Measurements from ENCODE around the gene SPATA31D4.

The SPATA31D4 gene

DNA sequence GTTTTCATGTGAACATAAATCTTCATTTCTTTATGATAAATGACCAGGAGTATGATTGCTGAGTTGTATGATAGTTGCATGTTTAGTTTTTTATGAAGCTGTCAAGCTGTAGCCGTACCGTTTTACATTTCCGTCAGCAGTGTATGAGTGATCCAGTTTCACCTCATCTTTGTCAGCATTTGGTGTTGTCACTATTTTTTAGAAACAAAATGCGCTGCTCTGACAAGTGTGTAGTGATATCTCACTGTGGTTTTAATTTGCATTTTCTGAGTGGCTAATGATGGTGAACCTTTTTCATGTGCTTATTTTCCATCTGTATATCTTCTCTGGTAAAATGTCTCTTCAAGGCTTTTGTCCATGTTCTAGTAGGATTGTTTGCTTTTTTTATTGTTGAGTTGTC is 53.7 kb downstream of the SPATA31D4 start:
- DNase-seq (ENCODE audit: low read depth) = no peak
- H3K4me3 ChIP-seq (ENCODE audit: low read length) = no peak overlapping the region
- TF ChIP-seq, protein P1, sequence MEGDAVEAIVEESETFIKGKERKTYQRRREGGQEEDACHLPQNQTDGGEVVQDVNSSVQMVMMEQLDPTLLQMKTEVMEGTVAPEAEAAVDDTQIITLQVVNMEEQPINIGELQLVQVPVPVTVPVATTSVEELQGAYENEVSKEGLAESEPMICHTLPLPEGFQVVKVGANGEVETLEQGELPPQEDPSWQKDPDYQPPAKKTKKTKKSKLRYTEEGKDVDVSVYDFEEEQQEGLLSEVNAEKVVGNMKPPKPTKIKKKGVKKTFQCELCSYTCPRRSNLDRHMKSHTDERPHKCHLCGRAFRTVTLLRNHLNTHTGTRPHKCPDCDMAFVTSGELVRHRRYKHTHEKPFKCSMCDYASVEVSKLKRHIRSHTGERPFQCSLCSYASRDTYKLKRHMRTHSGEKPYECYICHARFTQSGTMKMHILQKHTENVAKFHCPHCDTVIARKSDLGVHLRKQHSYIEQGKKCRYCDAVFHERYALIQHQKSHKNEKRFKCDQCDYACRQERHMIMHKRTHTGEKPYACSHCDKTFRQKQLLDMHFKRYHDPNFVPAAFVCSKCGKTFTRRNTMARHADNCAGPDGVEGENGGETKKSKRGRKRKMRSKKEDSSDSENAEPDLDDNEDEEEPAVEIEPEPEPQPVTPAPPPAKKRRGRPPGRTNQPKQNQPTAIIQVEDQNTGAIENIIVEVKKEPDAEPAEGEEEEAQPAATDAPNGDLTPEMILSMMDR (conservative IDR thresholded peaks at IDR 0.05; ENCODE audit: low read length) = no peak

All from AG10803 (cell line).